Gastrocnemius medialis (tissue), 4 donors: ENCODE results near the gene RAB21. TPM values are rescaled to one million over a fixed set of nuclear protein-coding genes. Genes with fewer than 3 reads are reported as not detected.

Source experiments
- ATAC-seq, 2 donors: fragments of 150-250 bp; one replicate each; pipeline ENCODE4 v1.9.1; 2016
- DNase-seq, 2 donors: peaks; one replicate each; pipeline ENCODE4 v3.0.0-alpha.2; 2019
- H3K27ac ChIP-seq, 4 donors: fragments of 200-600 bp; sonication (generic); 1 replicate in 1 of 4; 2 replicates in 3 of 4; pipeline ENCODE4 v1.5.1; 2016 to 2018; ENCODE audit warnings: mild to moderate bottlenecking in 2 of 4, moderate library complexity in 1 of 4
- H3K27me3 ChIP-seq, 3 donors: fragments of 200-600 bp; sonication (generic) in 2 of 3; 1 replicate in 1 of 3; 2 replicates in 2 of 3; pipeline versions ENCODE4 v1.5.1 to v1.6.0; 2016 to 2019; ENCODE audit warnings: mild to moderate bottlenecking in 1 of 3, moderate library complexity in 1 of 3
- H3K36me3 ChIP-seq, 2 donors: fragments of 200-600 bp; sonication (generic) in 1 of 2; one replicate each; pipeline ENCODE4 v1.5.1; 2017 to 2018
- H3K4me1 ChIP-seq, 2 donors: fragments of 200-600 bp; sonication (generic) in 1 of 2; one replicate each; pipeline ENCODE4 v1.5.1; 2016 to 2017; ENCODE audit warnings: mild to moderate bottlenecking in 2 of 2
- H3K4me3 ChIP-seq, 4 donors: fragments of 200-600 bp; sonication (generic) in 3 of 4; 1 replicate in 1 of 4; 2 replicates in 3 of 4; pipeline ENCODE4 v1.5.1; 2016 to 2019; ENCODE audit warnings: mild to moderate bottlenecking in 2 of 4
- H3K9me3 ChIP-seq, 3 donors: fragments of 200-600 bp; sonication (generic) in 2 of 3; 1 replicate in 1 of 3; 2 replicates in 2 of 3; pipeline ENCODE4 v1.5.1; 2016 to 2019
- POLR2A ChIP-seq, 2 donors: fragments of 450-650 bp; IDR thresholded peaks; one replicate each; pipeline ENCODE4 v1.6.1; 2017; ENCODE audit warnings: antibody characterized with exemption in 2 of 2, mild to moderate bottlenecking in 2 of 2, moderate library complexity in 2 of 2
- in situ Hi-C, 4 donors: fragments of 200-750 bp; cut with MboI; loops; one replicate each; pipeline versions ENCODE4 v1.15.0 to v1.8.0; 2017; ENCODE audit warnings: low sequenced_read_pairs in 4 of 4
- intact Hi-C: fragments of 100-400 bp; cut with DNase I; formaldehyde crosslinking; loops from one replicate; pipeline ENCODE4 v1.15.1; 2023; ENCODE audit warnings: low total_unique reads
- total RNA-seq, 4 donors: library from RNA; depleted of rRNA; stranded (reverse); fragments of >200 nt; gene quantifications; one replicate each; pipeline versions ENCODE4 v1.1.0 to v1.2.3, GENCODE V29; 2016
- TF ChIP-seq, protein P1 (sequence below), 5 experiments: fragments of 450-650 bp in 3 of 5; fragments of 200-600 bp in 2 of 5; sonication (generic) in 2 of 5; IDR thresholded peaks in 4 of 5; conservative IDR thresholded peaks in 1 of 5; 1 replicate in 4 of 5; 2 replicates in 1 of 5; pipeline ENCODE4 v1.5.1; 2016 to 2019; ENCODE audit warnings: antibody characterized with exemption in 5 of 5, mild to moderate bottlenecking in 3 of 5, moderate library complexity in 3 of 5

The RAB21 gene
- total RNA-seq, 4 donors from 2014 or later: 17.4 to 75.9 (median 45.7) TPM

GRCh38 chr12:71748081-71748850 lies 6.4 kb upstream of the RAB21 start:
- no peak for TF ChIP-seq POLR2A (IDR thresholded peaks at IDR 0.05)
- TF ChIP-seq, protein P1, sequence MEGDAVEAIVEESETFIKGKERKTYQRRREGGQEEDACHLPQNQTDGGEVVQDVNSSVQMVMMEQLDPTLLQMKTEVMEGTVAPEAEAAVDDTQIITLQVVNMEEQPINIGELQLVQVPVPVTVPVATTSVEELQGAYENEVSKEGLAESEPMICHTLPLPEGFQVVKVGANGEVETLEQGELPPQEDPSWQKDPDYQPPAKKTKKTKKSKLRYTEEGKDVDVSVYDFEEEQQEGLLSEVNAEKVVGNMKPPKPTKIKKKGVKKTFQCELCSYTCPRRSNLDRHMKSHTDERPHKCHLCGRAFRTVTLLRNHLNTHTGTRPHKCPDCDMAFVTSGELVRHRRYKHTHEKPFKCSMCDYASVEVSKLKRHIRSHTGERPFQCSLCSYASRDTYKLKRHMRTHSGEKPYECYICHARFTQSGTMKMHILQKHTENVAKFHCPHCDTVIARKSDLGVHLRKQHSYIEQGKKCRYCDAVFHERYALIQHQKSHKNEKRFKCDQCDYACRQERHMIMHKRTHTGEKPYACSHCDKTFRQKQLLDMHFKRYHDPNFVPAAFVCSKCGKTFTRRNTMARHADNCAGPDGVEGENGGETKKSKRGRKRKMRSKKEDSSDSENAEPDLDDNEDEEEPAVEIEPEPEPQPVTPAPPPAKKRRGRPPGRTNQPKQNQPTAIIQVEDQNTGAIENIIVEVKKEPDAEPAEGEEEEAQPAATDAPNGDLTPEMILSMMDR (IDR thresholded peaks at IDR 0.05 in 4 of 5, conservative IDR thresholded peaks at IDR 0.05 in 1 of 5): no peak
- intact Hi-C loops: loop anchor here (5.0 kb wide), 1 partner anchor 531 kb away; no protein-coding TSS in a partner anchor
- Histone ChIP-seq H3K9me3 (no peaks in the 10 kb centered on the region), H3K36me3 (no peaks in the 10 kb centered on the region), H3K27ac (no peak overlapping the region), H3K4me1 (peaks cover 0 to 3% of the 10 kb centered on the region in 2 donors), H3K27me3 (no peaks in the 10 kb centered on the region), H3K4me3 (no peak overlapping the region)
- no peak for DNase-seq
- in situ Hi-C loops: loop anchor here (10.0 to 25.0 kb wide), 3 partner anchors 333 to 1011 kb away; no protein-coding TSS in a partner anchor
- ATAC-seq: no peak

- no peaks in the 10 kb centered on the region for H3K9me3 ChIP-seq
- no peak overlapping the region for H3K27ac ChIP-seq
- intact Hi-C loops: loop anchor here (5.0 kb wide), 1 partner anchor 532 kb away; no protein-coding TSS in a partner anchor
- DNase-seq (no peak), ATAC-seq (no peak)
- in situ Hi-C loops: loop anchor here (5.0 to 25.0 kb wide), 7 partner anchors 57 to 1012 kb away; partner anchors contain the start of genes THAP2 (in 2 of the 4), ZFC3H1 (in 2 of the 4) and TMEM19 (in 1 of the 4)
- no peaks in the 10 kb centered on the region for H3K27me3 ChIP-seq
- H3K4me1 ChIP-seq: peaks cover 3 to 4% of the 10 kb centered on the region in 2 donors
- H3K4me3 ChIP-seq: no peak overlapping the region
- no peaks in the 10 kb centered on the region for H3K36me3 ChIP-seq
- TF ChIP-seq POLR2A (IDR thresholded peaks at IDR 0.05): no peak
- TF ChIP-seq, protein P1 (IDR thresholded peaks at IDR 0.05 in 4 of 5, conservative IDR thresholded peaks at IDR 0.05 in 1 of 5): no peak
Measured at GRCh38 chr12:71749666-71750065, 5.0 kb upstream of the RAB21 start.

DNA sequence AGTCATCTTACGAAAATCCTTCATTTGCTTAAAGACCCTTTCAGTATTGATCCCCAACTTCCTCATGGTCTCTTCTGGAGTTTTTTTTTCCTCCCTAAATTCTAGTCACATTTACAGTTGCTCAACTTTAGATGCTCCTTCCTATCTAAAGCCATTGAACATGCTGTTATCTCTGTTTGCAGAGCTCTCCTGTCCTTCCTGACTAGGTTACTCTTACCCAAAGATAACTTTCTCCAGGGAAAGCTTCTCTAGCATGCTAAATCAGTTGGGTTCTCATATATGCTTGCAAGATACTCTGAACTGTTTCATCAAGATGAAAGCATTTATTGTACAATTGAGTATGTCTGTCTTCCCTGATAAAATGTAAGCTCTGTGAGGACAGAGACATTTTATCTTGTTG lies 1.8 kb upstream of the RAB21 start:
- H3K36me3 ChIP-seq: peaks cover 0 to 1% of the 10 kb centered on the region in 2 donors

GRCh38 chr12:71755146-71755892 lies 656 bp downstream of the RAB21 start:
- peak overlapping the region; percentile 78 to 89 (median 84) for H3K4me3 ChIP-seq
- ATAC-seq (peak; percentile 58 to 59), DNase-seq (peak; percentile 23 to 46)
- peaks cover 0 to 19% of the 10 kb centered on the region in 2 donors for H3K36me3 ChIP-seq
- peak overlapping the region; percentile 93 to 97 (median 96) for H3K27ac ChIP-seq
- no peaks in the 10 kb centered on the region for H3K9me3 ChIP-seq
- in situ Hi-C loops: loop anchor here in 3 of 4 donors (10.0 kb wide), 3 partner anchors 71 to 91 kb away; partner anchors contain the start of genes THAP2 (in 2 of the 3), ZFC3H1 (in 2 of the 3) and TMEM19 (in 1 of the 3)
- intact Hi-C loops: loop anchor here (2.0 kb wide), 1 partner anchor 85 kb away; no protein-coding TSS in a partner anchor
- no peak for TF ChIP-seq POLR2A (IDR thresholded peaks at IDR 0.05)
- TF ChIP-seq, protein P1 (IDR thresholded peaks at IDR 0.05 in 4 of 5, conservative IDR thresholded peaks at IDR 0.05 in 1 of 5): no peak
- no peaks in the 10 kb centered on the region for H3K27me3 ChIP-seq
- H3K4me1 ChIP-seq: peaks cover 20 to 21% of the 10 kb centered on the region in 2 donors

More for the DNA sequence above, 1.8 kb upstream of the RAB21 start:
- ATAC-seq: no peak
- Histone ChIP-seq H3K9me3 (no peaks in the 10 kb centered on the region), H3K4me3 (no peak overlapping the region), H3K27ac (no peak overlapping the region), H3K4me1 (peaks cover 12 to 14% of the 10 kb centered on the region in 2 donors), H3K27me3 (no peaks in the 10 kb centered on the region)
- intact Hi-C loops: no loop called here
- DNase-seq: no peak
- TF ChIP-seq, protein P1 (IDR thresholded peaks at IDR 0.05 in 4 of 5, conservative IDR thresholded peaks at IDR 0.05 in 1 of 5): no peak
- TF ChIP-seq POLR2A (IDR thresholded peaks at IDR 0.05): no peak
- in situ Hi-C loops: loop anchor here (5.0 to 10.0 kb wide), 4 partner anchors 61 to 92 kb away; partner anchors contain the start of genes THAP2 (in 2 of the 4), ZFC3H1 (in 2 of the 4) and TMEM19 (in 1 of the 4)
